HG02763 (cell line): Measurements from ENCODE around the gene NGB.

ENCODE experiments used
- ATAC-seq: cut with Tn5 transposase; IDR thresholded peaks from one replicate; pipeline ENCODE4 v1.9.1; 2021; ENCODE audit warnings: mild to moderate bottlenecking, moderate library complexity; ENCODE audit not compliant: unreplicated experiment

The NGB gene

DNA sequence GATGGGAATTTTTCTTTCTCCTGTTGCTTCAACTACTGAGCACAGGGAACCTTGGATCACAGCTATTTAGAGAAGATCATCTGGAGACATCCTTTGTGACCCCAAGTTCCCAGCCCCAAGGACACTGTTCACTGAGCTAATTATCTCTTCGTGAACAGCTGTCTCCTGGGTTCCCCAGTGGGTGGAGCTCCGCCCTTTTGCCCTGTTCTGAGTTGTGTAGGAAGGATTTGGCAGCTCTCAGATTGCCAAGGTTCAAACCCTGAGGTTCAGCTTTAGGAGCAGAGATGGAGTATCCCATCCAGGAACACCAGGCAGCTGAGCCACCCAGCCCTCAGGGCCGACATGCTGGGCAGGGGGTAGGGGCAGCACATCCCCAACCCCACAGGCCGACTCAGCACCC lies 32.0 kb downstream of the NGB start:
- ATAC-seq = no peak

DNA sequence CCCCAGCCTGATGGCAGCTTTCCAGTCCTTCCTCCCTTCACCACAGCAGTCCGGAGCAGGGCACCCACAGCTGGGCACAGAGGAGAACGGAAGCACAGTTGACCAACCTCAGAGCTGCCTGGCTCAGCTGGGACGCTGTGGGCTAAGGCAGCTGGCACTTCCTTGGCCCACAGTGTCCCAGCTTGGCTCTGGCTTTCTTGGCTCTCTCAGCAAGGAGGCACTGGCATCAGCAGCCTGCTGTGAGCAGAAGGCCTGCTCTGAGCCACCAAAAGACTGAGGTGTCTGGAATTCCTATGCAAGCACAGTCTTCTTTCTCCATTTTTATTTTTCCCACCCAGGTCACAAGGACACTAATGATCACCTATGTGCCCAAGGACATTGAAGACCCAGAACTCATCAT lies 32.6 kb downstream of the NGB start:
- no peak for ATAC-seq

DNA sequence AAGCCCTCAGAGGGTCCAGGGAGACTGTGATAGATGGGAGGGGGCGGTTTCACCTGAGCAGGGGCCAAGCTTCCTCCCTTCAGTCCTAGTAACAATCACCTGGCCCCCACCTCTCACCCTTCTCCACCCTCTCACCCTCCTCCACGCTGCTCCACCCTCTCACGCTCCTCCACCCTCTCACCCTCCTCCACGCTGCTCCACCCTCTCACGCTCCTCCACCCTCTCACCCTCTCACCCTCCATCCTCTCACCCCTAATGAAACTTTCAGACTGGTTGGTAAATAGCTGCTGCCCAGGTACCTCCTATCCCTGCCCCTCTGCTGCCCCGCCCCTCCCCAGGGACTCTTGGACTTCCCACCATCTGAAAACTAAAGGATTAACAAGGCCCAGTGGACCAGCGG lies 34.2 kb downstream of the NGB start:
- ATAC-seq = no peak

DNA sequence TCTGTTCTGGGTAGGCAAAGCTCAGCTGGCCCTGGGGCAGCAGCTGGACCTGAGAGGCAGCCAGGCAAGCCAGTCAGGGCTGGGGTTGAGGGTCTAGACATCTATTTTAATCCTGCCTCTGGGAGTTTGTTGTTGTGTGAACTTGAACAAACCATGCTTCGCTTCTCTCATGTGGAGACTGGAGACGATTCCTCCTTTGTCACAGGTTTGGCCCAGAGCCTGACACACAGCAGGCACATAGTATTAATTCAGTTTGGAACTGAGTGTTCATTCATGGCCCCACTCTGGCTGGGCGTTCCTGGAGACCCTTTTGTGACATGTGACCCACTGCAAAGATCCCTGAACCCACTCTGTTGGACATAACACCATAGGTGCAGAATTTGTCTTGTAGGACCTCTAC lies 39.3 kb downstream of the NGB start:
- no peak for ATAC-seq

DNA sequence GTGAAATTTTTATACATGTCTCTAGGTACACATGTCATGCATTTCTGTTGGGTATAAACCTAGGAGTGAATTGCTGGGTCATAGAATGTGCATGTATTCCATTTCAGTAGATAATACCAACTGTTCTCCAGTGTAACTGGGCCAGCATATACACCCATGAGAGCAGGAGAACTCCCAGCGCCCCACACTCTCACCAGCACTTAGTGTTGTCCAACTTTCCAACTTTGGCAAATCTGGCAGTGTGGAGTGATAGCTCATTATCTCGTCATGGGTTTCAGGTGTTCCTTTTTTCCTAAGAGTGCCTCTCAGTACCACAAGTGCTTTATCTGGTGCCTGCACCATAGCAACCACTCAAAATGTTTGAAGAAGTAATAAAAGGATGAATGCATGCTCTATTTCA lies 40.1 kb downstream of the NGB start:
- ATAC-seq = no peak

DNA sequence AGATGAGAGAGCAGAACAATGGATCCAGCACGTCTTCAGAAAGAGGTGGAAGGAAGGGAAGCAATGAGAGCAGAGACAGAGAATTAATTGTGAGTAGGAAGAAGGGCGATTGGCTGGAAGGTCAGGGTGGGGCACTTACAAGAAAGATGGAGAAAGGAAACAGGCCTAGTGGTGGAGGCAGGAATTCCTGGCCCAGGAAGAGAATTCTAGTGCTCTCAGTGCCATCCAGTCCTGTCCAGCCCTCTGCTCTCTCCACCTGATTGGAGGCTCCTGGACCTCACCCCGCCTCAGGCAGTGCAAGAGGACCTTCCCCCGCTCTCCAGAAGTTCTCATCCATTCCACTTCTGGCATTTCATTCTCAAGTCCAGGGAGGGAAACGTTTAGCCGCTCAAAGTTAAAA lies 43.0 kb downstream of the NGB start:
- no peak for ATAC-seq

DNA sequence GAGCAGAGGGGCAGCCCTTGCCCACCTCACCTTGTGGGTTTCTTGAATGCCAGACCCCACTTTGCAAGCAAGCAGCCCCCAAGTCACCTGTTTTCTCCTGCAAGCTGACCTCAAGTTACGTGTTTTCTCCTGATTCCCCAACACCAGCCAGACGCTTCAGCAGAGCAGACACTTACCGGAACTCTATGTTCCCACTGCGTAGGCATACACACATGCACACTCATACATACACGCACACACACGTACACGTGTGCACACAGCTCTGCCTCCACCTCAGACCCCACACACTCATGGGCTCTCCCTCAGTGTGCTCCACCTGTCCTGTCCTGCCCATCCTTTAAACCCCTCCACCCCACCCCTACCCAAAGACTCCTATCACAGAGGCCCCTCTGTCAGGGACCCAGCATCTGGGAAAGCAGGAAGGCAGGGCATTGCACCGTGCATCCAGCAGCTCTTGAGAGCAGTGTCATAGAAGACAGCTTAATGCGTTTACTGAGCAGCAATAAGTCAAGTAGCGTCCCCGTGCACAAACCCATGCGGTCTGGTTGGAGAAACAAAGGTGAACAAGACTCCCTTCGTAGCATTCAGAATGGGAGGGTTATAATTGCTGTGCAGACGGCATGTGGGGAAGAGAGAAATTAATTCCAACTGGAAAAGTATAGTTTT lies 45.0 kb downstream of the NGB start:
- ATAC-seq = no peak

DNA sequence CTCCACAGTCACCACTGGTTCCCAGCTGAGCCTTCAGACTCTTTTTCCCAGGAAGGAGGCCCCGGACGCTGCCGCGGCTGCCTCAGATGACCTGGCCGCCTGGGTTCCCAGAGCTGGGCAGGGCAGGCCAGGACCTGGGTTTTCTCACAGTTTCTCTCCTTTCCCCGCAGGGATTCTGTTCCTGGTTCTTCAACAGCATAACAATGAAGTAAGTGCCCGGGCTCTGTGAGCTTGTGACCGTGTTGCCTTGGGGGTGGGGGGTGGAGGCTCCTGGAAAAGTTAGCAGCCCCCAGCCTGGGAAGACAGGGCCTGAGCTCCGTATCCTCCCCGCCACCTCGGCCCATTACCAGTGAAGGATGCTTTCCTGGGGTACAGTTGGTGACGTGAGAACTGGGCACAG lies 45.8 kb downstream of the NGB start:
- ATAC-seq = no peak

DNA sequence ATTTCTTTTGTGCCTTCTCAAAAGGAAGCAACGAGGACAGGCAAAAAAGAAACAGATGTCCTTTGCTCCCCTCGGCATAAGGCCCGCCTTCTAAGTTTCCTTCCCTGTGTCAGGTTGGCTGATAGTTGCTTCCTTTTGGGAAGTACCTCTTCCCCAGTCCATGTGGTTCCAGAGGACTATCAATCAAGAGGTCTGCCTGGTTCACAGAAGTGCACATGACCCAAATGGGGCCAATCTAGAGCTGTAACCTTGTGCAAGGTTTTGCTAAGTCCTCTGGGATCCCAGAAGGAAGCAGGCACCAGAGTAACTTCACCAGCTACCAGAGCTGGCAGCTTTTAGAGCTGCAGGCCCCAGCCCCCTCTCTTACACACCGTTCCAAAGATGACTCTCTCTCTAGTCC lies 46.8 kb downstream of the NGB start:
- ATAC-seq = no peak

DNA sequence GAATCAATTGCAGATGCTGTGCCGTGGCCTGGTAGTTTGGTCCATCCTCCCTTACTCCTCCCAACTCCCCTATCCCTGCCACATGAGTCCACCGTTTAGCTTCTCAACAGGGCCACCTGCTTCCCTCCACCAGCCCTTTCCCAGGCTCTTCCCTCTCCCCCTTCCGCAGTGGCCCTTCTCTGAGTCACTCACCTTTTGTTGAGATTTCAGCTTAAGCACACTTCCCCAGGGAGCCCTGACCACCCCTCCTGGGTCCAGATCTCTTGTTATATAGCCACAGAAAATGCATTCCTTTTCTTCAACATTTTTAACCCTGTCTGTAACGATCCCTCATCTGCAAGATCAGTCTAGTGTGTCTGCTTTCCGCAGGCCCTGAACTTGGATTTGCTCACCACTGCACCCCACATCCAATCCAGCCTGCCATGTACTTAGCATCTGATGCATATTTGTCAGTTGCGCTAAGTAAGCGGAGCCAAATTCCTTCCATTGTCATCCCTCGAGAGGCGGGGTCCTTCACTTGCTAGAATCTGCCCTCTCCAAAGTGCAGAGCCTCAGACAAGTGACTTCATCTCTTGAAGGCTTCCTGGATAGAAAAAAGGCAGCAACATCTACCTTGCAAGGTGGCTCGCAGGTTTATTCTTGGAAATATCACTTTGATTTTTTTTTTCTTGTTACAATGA lies 48.3 kb downstream of the NGB start:
- no peak for ATAC-seq

DNA sequence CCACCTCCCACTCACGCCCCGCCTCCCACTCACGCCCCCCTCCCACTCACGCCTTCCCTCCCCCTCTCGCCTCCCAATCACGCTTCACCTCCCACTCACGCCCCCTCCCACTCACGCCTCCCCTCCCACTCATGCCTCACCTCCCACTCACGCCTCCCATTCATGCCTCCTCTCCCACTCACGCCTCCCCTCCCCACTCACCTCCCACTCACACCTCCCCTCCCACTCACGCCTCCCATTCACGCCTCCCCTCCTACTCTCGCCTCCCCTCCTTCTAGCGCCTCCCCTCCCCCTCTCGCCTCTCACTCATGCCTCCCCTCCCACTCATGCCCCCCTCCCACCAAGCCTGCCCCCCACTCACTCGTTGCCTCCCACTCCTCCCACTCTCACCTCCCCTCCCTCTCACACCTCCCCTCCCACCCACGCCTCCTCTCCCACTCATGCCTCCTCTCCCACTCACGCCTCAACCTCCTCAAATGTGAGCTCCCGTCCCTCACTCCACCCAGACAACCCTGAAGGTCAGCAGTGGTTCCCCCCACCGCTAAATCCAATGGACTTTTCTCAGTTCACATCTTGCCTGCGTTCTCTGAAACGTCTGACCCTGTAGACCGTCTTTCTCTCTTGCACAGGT lies 49.6 kb downstream of the NGB start:
- no peak for ATAC-seq

DNA sequence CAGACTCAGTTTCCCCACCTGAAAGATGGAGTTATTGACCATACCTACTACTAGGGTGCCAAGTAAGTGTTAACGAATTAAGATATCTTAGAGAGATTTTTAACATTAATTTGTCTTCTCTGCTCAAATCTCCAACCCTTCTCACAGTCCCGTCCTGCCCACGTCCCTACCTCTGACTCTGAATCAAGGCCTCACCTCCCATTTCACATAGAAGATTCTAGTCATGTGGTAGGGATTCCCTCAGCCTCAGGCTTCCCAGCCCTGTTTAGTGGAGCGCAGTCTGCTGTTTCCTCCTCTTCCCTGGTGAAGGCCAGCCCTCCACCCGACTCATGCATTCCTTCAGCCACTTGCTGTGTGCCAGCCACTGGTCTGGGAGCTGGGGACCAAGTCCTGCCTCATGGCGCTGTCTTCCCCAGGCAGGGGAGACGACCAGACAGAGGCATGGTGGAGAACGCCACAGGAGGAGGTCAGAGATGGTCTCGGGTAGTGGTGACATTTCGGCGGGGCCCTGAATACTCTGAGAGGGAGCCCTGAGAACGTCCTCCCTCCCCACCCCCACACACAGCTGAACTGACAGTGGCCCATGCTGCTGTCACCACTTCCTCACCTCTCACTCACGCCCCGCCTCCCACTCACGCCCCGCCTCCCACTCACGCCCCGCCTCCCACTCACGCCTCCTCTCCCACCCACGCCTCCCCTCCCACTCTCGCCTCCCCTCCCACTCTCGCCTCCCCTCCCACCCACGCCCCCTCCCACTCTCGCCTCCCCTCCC lies 50.6 kb downstream of the NGB start:
- ATAC-seq = no peak

DNA sequence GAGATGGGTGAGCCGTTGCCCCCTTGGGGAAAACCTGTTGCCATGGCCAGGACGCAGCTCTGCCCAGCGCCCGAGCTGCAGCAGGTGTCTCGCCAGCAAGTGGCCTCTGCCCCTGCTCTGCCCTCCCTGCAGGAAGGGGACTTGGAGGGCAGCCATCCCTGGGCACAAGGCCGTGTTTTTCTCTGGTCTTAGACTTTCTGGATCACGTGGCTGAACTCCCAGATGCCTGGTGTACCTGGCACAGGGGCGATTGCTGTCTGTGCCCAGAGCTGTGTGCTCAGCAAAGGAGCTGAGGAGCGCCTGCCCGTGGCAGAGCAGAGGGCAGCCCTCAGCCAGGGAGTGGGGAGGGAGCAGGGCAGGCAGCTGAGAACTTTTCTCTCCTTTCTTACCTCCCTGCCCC lies 51.4 kb downstream of the NGB start:
- ATAC-seq = no peak

DNA sequence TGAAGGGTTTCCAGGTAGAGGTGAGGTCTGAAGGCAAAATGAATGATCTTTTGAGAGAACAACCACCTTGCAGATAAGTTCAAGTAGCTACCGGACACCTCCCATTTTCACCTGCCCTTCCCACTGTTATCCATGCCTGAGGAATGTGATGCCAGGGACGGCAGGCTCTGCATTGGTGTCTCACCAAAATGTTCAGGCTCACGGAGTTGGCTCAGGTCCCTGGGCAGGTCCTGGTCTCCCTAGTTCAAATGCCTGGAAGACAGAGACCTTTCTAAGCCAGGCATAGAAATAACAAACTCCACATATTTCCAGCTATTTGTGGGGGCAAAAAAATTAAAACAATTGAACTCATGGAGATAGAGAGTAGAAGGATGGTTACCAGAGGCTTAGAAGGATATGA lies 53.5 kb downstream of the NGB start:
- ATAC-seq = no peak
